SIG-M5 (cell line): ENCODE data around the gene RBM27.
"Not testable (repeated sequence)": the region's sequence is repeated elsewhere in the genome, so short reads cannot be mapped to it uniquely, and the experiment has no call there.

Source experiments
- DNase-seq: peaks from one replicate; lab custom pipeline; 2025; lab: John Stamatoyannopoulos, UW

Gene RBM27

GRCh38 chr5:146205499-146206202, 2.2 kb downstream of the RBM27 start:
- no peak for DNase-seq

GRCh38 chr5:146206257-146206656, 2.9 kb downstream of the RBM27 start:
- no peak for DNase-seq

GRCh38 chr5:146208916-146209522, 5.6 kb downstream of the RBM27 start:
- DNase-seq = no peak

GRCh38 chr5:146209714-146210113, 6.3 kb downstream of the RBM27 start:
- DNase-seq = no peak

GRCh38 chr5:146210810-146211209, 7.4 kb downstream of the RBM27 start:
- DNase-seq = not testable (repeated sequence)

- no peak for DNase-seq
Observed at GRCh38 chr5:146213210-146213826, 9.9 kb downstream of the RBM27 start.

- DNase-seq = not testable (repeated sequence)
Observed at GRCh38 chr5:146214881-146215280, 11.5 kb downstream of the RBM27 start.

GRCh38 chr5:146218168-146218567, 14.8 kb downstream of the RBM27 start:
- DNase-seq = no peak

GRCh38 chr5:146219243-146219642, 15.8 kb downstream of the RBM27 start:
- DNase-seq = no peak

GRCh38 chr5:146221234-146221633, 17.8 kb downstream of the RBM27 start:
- DNase-seq = no peak

GRCh38 chr5:146222005-146222404, 18.6 kb downstream of the RBM27 start:
- no peak for DNase-seq

- no peak for DNase-seq
Observed at GRCh38 chr5:146223179-146223578, 19.8 kb downstream of the RBM27 start.

GRCh38 chr5:146229222-146229621, 25.8 kb downstream of the RBM27 start:
- DNase-seq = no peak

- no peak for DNase-seq
Observed at GRCh38 chr5:146232223-146232622, 28.8 kb downstream of the RBM27 start.

- DNase-seq = no peak
Observed at GRCh38 chr5:146233441-146233840, 30.0 kb downstream of the RBM27 start.

GRCh38 chr5:146238973-146239372, 35.6 kb downstream of the RBM27 start:
- DNase-seq = no peak

- no peak for DNase-seq
Observed at GRCh38 chr5:146240951-146241350, 37.5 kb downstream of the RBM27 start.

GRCh38 chr5:146243247-146243646, 39.8 kb downstream of the RBM27 start:
- no peak for DNase-seq

- DNase-seq = no peak
Observed at GRCh38 chr5:146248561-146248960, 45.2 kb downstream of the RBM27 start.

GRCh38 chr5:146249801-146250200, 46.4 kb downstream of the RBM27 start:
- DNase-seq = no peak
